HG03521 (cell line): ENCODE measurements around the gene USP48.

Experiments used
- ATAC-seq: cut with Tn5 transposase; IDR thresholded peaks from one replicate; pipeline ENCODE4 v1.9.1; 2021; ENCODE audit warnings: mild to moderate bottlenecking, moderate library complexity; ENCODE audit not compliant: unreplicated experiment

USP48 gene

DNA sequence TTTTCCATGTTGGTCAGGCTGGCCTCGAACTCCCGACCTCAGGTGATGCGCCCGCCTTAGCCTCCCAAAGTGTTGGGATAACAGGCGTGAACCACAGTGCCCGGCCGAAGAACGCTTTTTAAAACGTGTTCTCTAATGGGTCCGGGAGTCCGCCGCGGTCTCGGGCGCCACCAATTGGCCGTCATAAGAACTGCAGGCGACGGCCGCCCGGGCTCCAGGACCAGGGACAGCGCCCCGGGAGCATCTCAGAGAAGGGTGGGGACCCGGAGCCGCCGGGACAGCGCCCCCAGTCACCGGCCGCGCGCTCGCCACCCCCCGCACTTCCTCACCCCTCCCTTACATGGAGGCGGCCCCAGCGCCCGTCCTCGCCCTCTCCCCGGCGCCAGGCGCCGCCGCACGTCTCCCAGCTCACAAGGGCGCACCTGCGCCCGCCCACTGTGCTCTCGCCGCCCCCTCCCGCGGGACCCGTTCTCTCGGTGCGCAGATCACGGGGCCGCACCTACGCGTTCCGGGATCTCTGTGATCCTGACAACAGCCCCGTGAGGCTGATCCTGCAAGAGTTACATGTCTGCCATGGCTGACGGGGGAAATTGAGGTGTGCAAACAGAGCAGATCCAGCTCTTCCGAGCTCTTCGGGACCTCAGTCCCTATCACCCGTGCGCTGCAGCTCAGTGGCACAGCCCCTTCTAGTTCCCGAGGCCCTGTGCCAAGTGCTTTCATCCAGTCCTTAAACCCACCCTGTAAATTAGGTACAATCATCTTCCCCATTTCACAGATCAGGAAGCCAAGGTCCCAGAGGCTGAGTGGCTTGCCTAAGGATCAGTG, 123.6 kb downstream of the USP48 start:
- no peak for ATAC-seq

DNA sequence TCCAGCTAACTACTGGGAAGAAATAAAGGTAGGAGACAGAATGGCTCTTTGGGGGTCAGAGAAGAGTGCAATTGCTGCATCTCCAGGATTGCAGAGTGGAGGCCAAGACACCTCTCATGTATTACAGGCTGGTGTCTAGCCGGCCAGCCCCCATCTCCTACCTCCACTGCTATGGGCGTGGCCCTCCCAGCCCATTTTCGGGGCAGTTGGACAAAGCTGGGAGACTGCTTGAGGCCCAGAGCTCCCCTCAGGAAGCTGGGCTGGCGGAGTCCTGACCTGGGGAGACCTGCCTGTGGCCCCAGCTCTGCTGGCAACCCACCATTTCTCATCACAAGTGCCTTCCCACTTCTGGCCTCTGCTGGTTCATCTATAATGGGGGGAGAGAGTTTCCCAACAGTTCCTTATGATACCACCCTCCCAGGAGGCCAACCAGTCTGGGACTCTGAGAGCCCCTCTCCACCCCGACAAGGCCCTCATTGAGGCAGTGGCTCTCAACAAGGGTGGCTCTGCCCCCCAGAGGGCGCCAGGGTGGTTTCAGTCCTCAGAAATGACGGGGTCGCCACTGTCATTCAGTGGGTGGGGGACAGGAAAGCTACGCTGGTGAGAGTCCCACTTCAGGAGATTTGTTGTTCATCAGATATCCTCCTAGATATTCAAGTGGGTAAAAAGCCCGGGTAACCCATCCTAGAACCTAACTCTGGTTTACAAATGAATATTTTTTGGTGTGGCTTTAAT, 125.3 kb downstream of the USP48 start:
- no peak for ATAC-seq

DNA sequence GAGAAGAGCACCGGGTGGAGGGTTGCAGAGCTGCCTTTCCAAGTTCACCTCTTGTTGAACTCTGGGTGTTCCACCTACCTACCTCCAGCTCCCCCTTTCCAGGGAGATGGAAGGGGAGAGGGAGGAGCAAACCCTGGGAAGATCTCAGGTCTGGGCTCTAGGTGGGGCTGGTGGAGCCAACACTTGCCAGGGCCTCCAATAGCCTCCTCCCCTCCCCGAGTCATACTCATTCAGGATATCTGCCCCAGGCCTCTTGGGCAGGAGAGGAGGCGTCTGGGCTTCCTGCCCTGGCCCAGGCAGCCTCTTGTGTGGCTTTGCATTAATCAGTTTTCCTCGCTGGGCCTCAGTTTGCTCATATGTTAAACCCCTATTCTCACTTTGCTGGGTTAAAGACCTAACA, 127.2 kb downstream of the USP48 start:
- no peak for ATAC-seq

DNA sequence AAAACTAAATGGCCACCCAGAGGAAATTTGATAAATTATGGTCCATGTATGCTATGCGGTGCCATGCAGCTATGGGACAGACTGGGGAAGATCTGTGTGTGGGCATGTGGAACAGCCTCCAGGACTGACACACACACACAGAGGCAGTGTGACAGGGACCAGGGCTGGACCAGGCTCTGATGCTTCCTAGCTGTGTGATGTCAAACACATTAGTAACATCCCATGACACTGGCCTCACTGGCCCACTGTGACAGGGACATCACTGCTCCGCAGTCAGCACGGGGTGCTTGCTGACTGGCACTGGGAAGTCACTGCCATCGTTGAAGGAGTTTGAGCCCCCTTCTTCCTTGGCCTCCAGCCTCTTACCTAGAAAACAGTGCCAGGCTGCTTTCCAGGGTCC, 127.7 kb downstream of the USP48 start:
- no peak for ATAC-seq

DNA sequence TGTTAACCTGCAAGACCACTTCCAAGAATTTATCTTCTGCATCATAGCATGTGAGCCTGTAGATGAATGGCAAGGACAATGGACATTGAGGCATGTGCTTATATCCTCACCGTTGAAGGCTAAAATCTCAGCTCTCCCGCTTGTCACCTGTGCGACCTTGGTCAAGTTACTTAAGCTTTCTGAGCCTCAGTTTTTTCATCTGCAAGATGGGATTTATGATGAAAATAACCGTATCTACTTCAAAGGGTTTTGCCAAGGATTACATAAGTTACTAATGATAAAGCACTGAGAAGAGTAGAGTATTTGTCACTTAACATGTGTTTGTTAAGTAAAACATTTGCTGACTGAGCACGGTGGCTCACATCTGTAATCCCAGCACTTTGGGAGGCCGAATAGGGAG, 128.7 kb downstream of the USP48 start:
- no peak for ATAC-seq

GRCh38 chr1:21653744-21654100, 129.2 kb downstream of the USP48 start:
- no peak for ATAC-seq

GRCh38 chr1:21652937-21653743, 129.8 kb downstream of the USP48 start:
- no peak for ATAC-seq

- ATAC-seq, result no peak
These were observed 130.6 kb downstream of the USP48 start for GRCh38 chr1:21652101-21652936.

- no peak for ATAC-seq
These were observed 131.5 kb downstream of the USP48 start for GRCh38 chr1:21651214-21652042.

- no peak for ATAC-seq
These were observed 132.5 kb downstream of the USP48 start for GRCh38 chr1:21650400-21650799.

DNA sequence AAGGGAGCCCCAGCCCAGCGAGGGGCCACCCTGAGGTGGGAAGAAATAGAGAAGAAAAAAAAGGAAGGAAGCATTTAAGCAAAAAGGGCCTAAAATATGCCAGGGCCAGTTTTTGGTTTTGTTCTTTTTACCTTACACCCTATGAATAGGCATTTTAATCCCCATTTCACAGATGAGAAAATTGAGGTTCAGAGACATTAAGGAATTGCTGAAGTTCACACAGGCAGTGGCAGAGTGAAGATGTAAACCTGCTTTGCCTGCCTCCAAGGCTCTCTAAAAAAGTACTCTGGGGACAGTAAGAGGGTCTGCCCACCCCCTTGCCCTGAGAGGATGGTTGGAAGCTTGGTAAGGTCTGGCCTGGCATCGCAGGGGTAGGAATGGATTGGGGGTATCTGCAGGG, 133.6 kb downstream of the USP48 start:
- no peak for ATAC-seq

GRCh38 chr1:21648791-21649190, 134.2 kb downstream of the USP48 start:
- no peak for ATAC-seq

- no peak for ATAC-seq
These were observed 134.6 kb downstream of the USP48 start for GRCh38 chr1:21648352-21648730.

DNA sequence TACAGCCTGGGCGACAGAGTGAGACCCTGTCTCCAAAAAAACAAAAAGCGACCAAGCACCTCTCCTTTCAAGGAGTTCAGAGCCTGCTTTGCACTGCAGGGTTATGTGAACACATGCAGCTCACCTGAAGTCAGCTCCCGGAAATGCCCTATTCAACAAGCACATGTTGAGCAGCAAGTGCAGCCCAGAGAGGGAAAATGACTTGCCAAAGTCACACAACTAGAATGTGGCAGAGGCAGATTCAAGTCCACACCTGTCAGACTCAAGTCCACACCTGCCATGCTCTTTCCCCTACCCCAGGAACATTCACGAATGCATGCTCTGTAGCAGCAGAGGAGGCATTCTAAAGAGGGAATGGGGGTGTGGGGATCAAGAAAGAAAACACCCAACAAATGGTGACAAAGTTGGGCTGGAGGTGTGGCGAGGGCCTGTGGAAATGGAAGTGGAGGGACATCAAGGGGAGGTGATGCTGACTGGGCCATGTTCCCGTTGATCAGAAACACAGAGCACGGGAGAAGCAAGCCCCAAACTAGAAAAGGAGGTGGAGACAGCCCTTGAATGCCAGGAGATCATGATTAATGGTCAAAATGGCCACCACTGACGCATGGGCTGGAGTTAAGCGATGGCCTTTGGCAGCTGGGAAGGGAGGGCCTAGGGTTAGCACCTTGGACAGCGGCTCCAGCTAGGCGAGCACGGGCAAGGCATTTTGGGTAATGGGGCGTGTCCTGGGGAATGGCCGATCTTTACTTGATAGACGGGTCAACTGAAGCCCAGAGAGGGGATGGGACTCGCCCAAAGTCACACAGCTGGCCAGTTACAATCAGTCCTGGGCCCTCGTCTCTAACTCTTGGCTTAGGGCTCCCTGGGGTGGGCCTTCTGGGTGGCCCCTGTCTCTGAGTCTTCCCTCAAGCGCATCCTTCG, 135.3 kb downstream of the USP48 start:
- ATAC-seq, result no peak

GRCh38 chr1:21645550-21645949, 137.4 kb downstream of the USP48 start:
- ATAC-seq, result no peak

DNA sequence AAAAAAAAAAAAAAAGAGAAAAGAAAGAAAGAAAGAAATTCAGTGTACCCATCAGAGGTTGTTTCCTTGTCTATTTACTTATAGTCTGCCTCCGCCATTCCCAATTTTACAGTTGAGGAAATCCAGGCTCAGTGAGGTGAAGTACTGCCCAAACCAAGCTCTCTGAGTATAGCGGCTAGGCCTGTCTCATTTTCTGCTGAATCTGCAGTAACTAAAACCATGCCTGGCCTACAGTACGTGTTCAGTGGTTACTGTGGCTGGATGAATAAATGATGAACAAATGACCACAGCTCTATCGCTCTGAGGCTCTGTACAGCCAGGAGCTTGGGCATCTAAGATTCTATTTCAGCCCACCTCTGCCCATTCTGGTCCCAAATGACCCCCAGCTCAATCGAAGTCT, 138.0 kb downstream of the USP48 start:
- no peak for ATAC-seq

GRCh38 chr1:21644348-21644747, 138.6 kb downstream of the USP48 start:
- ATAC-seq, result no peak

GRCh38 chr1:21643624-21644023, 139.3 kb downstream of the USP48 start:
- no peak for ATAC-seq
